Measurements from ENCODE around the gene SGCG. TPM values are rescaled to one million over a fixed set of nuclear protein-coding genes. Genes with fewer than 3 reads are reported as not detected.
A peak's percentile ranks its signal among the peaks of the same experiment; 100 is the strongest.

The SGCG gene
- total and polyA plus RNA-seq, 3 experiments from 2014 or later, result not detected

DNA sequence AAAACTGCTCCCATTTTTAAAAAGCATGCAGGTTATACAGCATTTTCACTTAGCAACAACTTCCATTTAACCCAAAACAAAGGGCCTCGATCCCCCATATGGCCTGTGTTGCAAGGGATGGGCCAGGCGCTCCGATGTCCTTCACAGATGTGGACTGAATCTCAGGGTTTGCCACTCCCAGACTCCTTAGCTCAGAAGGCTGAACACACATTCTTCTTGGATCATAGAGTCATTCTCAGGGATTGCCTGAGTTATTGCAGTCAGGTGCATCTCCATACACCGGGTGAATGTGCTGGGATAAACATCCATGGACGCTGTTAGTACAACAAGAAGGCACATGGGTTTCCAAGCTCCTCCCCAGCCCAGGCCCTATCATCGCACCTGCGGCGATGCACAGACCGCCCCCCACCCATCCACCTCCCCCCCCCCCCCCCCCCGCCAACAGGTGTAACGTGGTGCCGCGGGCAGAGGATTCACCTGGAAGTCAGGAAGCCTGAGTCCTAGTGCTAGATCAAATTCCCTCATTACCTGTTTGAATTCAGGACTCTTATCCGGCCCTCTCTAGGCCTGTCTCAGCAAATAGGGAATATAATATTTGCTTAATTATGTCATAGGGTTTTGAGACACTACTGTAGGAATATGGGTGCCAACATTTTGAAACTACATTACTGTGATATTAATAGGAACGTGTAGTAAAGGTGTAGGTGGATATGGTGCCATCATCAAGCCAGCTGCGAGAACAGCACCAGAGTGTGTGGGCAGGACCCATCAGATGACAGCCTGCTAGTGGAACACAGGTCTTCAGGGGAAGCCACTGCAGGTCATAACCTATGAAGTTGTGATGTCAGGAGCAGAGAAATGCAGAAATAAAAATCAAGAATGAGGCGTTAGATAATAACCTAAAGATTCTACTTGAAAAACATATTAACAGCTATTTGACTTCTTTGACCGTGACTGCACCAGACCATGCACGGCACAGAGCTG, 141.9 kb downstream of the SGCG start:
- Histone ChIP-seq H3K4me1 (ENCODE audit: insufficient read depth, low read length) (peaks cover 9% of the 10 kb centered on the region), H3K4me3 (ENCODE audit: low read length) (no peak overlapping the region), H3K9me3 (ENCODE audit: low read length) (no peaks in the 10 kb centered on the region), H3K36me3 (ENCODE audit: insufficient read depth, low read length) (no peaks in the 10 kb centered on the region), H3K27me3 (ENCODE audit: insufficient read depth, low read length, poor library complexity, severe bottlenecking) (no peaks in the 10 kb centered on the region), H3K27ac (ENCODE audit: low read depth, low read length) (no peak overlapping the region)
- peak overlapping the region in 6 of 7 donors; percentile 79 to 99 (median 94) for H3K4me3 Mint-ChIP-seq
- H3K4me1 Mint-ChIP-seq, result peaks cover 24 to 44% (median 33%) of the 10 kb centered on the region in 3 donors
- H3K36me3 Mint-ChIP-seq, result peaks cover 0 to 4% (median 0%) of the 10 kb centered on the region in 3 donors
- ChIA-PET POLR2A (interaction anchor here (0.6 kb wide), 1 partner anchor 100 kb away, joined by 6 read pairs; no protein-coding TSS in a partner anchor), CTCF (no interaction called here)
- H3K9me3 Mint-ChIP-seq, result peaks cover 0 to 1% (median 0%) of the 10 kb centered on the region in 5 donors
- DNase-seq, result no peak
- H3K27me3 Mint-ChIP-seq, result no peaks in the 10 kb centered on the region
- peak overlapping the region; percentile 56 to 98 (median 94) for H3K27ac Mint-ChIP-seq

DNA sequence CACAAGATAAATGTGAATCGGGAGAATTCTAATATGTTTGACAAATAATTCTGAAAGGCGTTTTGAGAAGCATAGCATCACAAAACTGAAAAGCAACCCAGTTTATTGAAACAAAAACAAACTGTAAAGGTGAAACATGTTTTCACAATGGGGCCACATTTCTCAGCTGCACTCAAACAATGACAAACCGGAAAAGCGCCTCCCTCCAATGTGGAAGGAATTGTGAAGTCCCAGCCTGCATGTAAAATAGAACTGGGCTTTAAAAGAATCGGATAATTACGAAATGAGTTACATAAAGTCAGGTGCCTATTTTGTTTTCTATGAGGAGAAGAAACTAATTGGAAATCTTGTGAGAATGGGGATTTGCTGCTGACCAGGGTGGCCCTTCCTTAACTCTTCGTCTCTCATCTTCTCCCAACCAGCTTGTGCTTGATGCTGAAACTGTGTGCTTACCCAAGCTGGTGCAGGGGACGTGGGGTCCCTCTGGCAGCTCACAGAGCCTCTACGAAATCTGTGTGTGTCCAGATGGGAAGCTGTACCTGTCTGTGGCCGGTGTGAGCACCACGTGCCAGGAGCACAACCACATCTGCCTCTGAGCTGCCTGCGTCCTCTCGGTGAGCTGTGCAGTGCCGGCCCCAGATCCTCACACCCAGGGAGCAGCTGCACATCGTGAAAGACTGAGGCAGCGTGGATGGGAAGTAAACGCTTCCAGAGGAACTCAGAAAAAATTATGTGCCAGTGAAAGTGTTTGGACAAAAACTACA, 143.3 kb downstream of the SGCG start:
- no peak overlapping the region for H3K4me3 ChIP-seq (ENCODE audit: low read length)
- H3K27me3 Mint-ChIP-seq, result no peaks in the 10 kb centered on the region
- H3K9me3 Mint-ChIP-seq, result peaks cover 0 to 1% (median 0%) of the 10 kb centered on the region in 5 donors
- CTCF ChIA-PET, result no interaction called here
- peak overlapping the region in 1 of 8 donors; percentile 45 for H3K27ac Mint-ChIP-seq
- H3K27ac ChIP-seq (ENCODE audit: low read depth, low read length), result no peak overlapping the region
- H3K27me3 ChIP-seq (ENCODE audit: insufficient read depth, low read length, poor library complexity, severe bottlenecking), result no peaks in the 10 kb centered on the region
- POLR2A ChIA-PET, result no interaction called here
- H3K4me1 ChIP-seq (ENCODE audit: insufficient read depth, low read length), result peaks cover 9% of the 10 kb centered on the region
- peaks cover 23 to 38% (median 33%) of the 10 kb centered on the region in 3 donors for H3K4me1 Mint-ChIP-seq
- no peak overlapping the region for H3K4me3 Mint-ChIP-seq
- no peaks in the 10 kb centered on the region for H3K36me3 ChIP-seq (ENCODE audit: insufficient read depth, low read length)
- DNase-seq, result no peak
- H3K36me3 Mint-ChIP-seq, result peaks cover 0 to 4% (median 0%) of the 10 kb centered on the region in 3 donors
- no peaks in the 10 kb centered on the region for H3K9me3 ChIP-seq (ENCODE audit: low read length)

DNA sequence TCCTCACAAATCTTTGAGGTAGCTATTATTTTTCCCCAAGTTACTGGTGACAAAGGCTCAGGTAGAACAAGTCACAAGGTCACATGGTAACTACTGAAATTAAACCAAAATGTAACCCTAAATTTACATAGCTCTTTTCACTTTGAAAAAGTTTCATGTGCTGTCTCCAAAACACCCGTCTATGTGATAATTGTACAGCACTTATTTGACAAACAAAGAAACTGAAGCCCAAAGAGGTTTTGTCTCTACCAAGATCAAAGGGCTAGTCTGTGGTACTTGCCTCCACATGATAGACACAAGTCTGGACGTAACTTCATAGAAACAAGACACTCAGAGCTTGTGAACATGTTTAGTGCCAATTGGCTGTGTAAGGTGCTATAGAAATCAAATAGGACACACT, 144.4 kb downstream of the SGCG start:
- no peak for DNase-seq
- Mint-ChIP-seq H3K27me3 (no peaks in the 10 kb centered on the region), H3K4me3 (no peak overlapping the region), H3K27ac (no peak overlapping the region), H3K4me1 (peaks cover 16 to 27% (median 23%) of the 10 kb centered on the region in 3 donors), H3K36me3 (peaks cover 0 to 4% (median 0%) of the 10 kb centered on the region in 3 donors), H3K9me3 (peaks cover 0 to 8% (median 0%) of the 10 kb centered on the region in 5 donors)
- ChIA-PET POLR2A (no interaction called here), CTCF (no interaction called here)
- Histone ChIP-seq H3K36me3 (ENCODE audit: insufficient read depth, low read length) (no peaks in the 10 kb centered on the region), H3K4me1 (ENCODE audit: insufficient read depth, low read length) (peaks cover 9% of the 10 kb centered on the region), H3K27ac (ENCODE audit: low read depth, low read length) (no peak overlapping the region), H3K9me3 (ENCODE audit: low read length) (no peaks in the 10 kb centered on the region), H3K4me3 (ENCODE audit: low read length) (no peak overlapping the region), H3K27me3 (ENCODE audit: insufficient read depth, low read length, poor library complexity, severe bottlenecking) (no peaks in the 10 kb centered on the region)

DNA sequence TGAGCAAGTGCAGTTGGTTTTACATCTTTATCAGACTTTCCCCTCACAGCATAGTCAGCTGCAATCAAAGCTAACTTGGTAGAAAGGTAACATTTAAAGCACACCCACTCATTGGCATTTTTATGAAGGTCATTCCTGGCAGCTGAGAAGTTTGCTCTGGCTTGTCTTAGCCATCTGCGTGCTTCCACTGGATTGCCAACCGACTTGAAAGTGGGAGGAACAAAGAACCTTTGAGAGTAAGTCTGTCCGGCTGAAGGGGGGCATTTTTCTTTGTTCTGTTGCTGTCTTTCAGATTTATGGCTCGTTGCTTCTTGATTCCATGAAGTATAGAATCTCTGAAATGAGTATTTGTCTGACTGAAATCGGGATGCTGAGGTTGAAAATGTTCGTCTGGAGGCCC, 149.6 kb downstream of the SGCG start:
- POLR2A ChIA-PET, result no interaction called here
- Mint-ChIP-seq H3K36me3 (peaks cover 5 to 37% (median 13%) of the 10 kb centered on the region in 3 donors), H3K27ac (no peak overlapping the region), H3K4me3 (no peak overlapping the region), H3K9me3 (peaks cover 19 to 38% (median 34%) of the 10 kb centered on the region in 5 donors), H3K27me3 (no peaks in the 10 kb centered on the region), H3K4me1 (no peaks in the 10 kb centered on the region)
- Histone ChIP-seq H3K36me3 (ENCODE audit: insufficient read depth, low read length) (no peaks in the 10 kb centered on the region), H3K4me3 (ENCODE audit: low read length) (no peak overlapping the region), H3K4me1 (ENCODE audit: insufficient read depth, low read length) (no peaks in the 10 kb centered on the region), H3K27ac (ENCODE audit: low read depth, low read length) (no peak overlapping the region), H3K9me3 (ENCODE audit: low read length) (peaks cover 4% of the 10 kb centered on the region), H3K27me3 (ENCODE audit: insufficient read depth, low read length, poor library complexity, severe bottlenecking) (no peaks in the 10 kb centered on the region)
- CTCF ChIA-PET, result interaction anchor here (1.2 kb wide), 1 partner anchor 40 kb away, joined by 3 read pairs; no protein-coding TSS in a partner anchor
- DNase-seq, result no peak

DNA sequence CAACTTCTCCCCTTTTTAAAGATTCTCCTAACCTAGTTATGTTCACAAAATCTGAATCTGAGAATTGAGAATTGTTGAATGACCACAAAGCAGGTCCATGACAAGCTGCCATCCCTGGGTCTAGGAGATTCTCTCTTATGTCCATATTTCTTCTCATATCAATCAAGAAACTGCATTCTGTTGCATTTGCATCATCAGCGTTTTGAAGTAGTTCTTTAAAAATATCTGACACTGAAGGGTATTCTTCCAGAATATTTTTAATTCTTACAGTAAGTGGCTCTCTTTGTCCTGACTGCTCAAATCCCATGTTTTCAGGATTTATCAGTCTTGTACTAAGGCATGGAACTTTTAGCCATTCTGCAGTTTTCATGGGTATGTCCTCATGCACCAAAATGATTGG, 158.4 kb downstream of the SGCG start:
- H3K4me3 ChIP-seq (ENCODE audit: low read length), result no peak overlapping the region
- no peaks in the 10 kb centered on the region for H3K9me3 ChIP-seq (ENCODE audit: low read length)
- H3K27ac ChIP-seq (ENCODE audit: low read depth, low read length), result no peak overlapping the region
- ChIA-PET CTCF (no interaction called here), POLR2A (no interaction called here)
- no peak for DNase-seq
- H3K27me3 ChIP-seq (ENCODE audit: insufficient read depth, low read length, poor library complexity, severe bottlenecking), result no peaks in the 10 kb centered on the region
- peaks cover 17% of the 10 kb centered on the region for H3K36me3 ChIP-seq (ENCODE audit: insufficient read depth, low read length)
- no peaks in the 10 kb centered on the region for H3K27me3 Mint-ChIP-seq
- no peak overlapping the region for H3K4me3 Mint-ChIP-seq
- H3K4me1 ChIP-seq (ENCODE audit: insufficient read depth, low read length), result no peaks in the 10 kb centered on the region
- no peak overlapping the region for H3K27ac Mint-ChIP-seq
- H3K36me3 Mint-ChIP-seq, result peaks cover 22 to 69% (median 47%) of the 10 kb centered on the region in 3 donors
- H3K4me1 Mint-ChIP-seq, result no peaks in the 10 kb centered on the region
- H3K9me3 Mint-ChIP-seq, result peaks cover 0 to 27% (median 12%) of the 10 kb centered on the region in 5 donors

DNA sequence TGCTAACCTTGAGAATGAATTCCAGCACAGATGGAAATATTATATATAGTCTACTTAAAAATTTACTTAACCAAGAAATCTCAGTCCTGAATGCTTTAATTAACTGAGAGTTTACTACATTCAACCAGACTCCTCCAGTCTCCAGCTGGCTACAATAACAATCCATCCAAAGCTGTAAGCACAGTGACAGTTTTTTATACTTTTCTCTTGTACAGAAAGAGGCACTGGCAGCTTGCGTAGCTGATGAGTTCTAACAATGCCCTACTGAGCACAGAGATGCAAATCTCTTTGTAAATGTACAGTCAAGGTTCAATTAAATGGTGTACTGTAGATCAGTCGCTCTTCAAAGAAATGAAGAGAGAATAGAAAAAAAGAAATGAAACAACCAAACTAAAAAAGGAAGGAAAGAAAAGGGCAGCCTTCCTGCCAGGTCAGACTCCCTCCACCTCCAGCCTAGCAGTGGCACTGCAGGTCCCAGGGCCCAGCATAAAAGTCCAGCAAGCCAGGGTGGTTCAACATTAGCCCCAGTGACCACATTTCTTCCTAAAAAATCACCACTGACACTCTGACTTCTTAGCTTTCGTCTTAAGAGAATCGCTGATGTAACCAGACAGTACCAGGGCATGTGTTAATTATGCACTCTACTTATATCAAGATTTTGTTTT, 164.3 kb downstream of the SGCG start:
- H3K4me1 ChIP-seq (ENCODE audit: insufficient read depth, low read length), result no peaks in the 10 kb centered on the region
- peaks cover 29% of the 10 kb centered on the region for H3K36me3 ChIP-seq (ENCODE audit: insufficient read depth, low read length)
- peaks cover 52 to 76% (median 76%) of the 10 kb centered on the region in 3 donors for H3K36me3 Mint-ChIP-seq
- no peak overlapping the region for H3K27ac Mint-ChIP-seq
- H3K27me3 ChIP-seq (ENCODE audit: insufficient read depth, low read length, poor library complexity, severe bottlenecking), result no peaks in the 10 kb centered on the region
- no peak overlapping the region for H3K27ac ChIP-seq (ENCODE audit: low read depth, low read length)
- H3K9me3 ChIP-seq (ENCODE audit: low read length), result no peaks in the 10 kb centered on the region
- no peak for DNase-seq
- CTCF ChIA-PET, result interaction anchor here (1.1 kb wide), 1 partner anchor 11 kb away, joined by 3 read pairs; no protein-coding TSS in a partner anchor
- no peaks in the 10 kb centered on the region for H3K27me3 Mint-ChIP-seq
- peaks cover 0 to 3% (median 0%) of the 10 kb centered on the region in 5 donors for H3K9me3 Mint-ChIP-seq
- peaks cover 5 to 30% (median 17%) of the 10 kb centered on the region in 3 donors for H3K4me1 Mint-ChIP-seq
- POLR2A ChIA-PET, result no interaction called here
- no peak overlapping the region for H3K4me3 ChIP-seq (ENCODE audit: low read length)
- no peak overlapping the region for H3K4me3 Mint-ChIP-seq

DNA sequence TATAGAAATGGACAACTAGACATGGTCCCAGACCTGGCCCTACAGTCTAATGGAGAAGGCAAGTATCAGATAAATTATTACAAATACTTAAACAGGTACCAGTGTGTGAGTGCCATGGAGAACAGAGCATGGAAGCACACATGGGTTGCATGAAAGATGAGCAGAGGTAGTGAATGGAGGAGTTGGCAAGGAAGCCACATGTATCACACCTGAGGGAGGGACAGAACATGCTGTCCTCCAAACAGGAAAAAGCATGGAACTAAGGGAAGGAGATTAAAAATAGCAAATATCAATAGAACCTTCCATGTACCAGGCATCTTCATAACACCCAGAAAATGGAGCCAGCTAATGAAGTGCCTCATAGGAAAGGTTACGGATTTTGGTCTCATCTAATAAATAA, 166.8 kb downstream of the SGCG start:
- Histone ChIP-seq H3K9me3 (ENCODE audit: low read length) (no peaks in the 10 kb centered on the region), H3K4me1 (ENCODE audit: insufficient read depth, low read length) (no peaks in the 10 kb centered on the region), H3K36me3 (ENCODE audit: insufficient read depth, low read length) (peaks cover 14% of the 10 kb centered on the region), H3K27me3 (ENCODE audit: insufficient read depth, low read length, poor library complexity, severe bottlenecking) (no peaks in the 10 kb centered on the region), H3K27ac (ENCODE audit: low read depth, low read length) (no peak overlapping the region), H3K4me3 (ENCODE audit: low read length) (no peak overlapping the region)
- Mint-ChIP-seq H3K27ac (peak overlapping the region in 2 of 8 donors; percentile 18 to 93), H3K27me3 (no peaks in the 10 kb centered on the region), H3K4me3 (no peak overlapping the region), H3K4me1 (peaks cover 6 to 39% (median 24%) of the 10 kb centered on the region in 3 donors), H3K36me3 (peaks cover 60 to 82% (median 73%) of the 10 kb centered on the region in 3 donors), H3K9me3 (no peaks in the 10 kb centered on the region)
- ChIA-PET POLR2A (no interaction called here), CTCF (no interaction called here)
- no peak for DNase-seq

Data from CD8-positive, alpha-beta memory T cell (primary cell).